DOHH2 (cell line): Measurements from ENCODE around the gene CCM2.

ENCODE experiments used
- EZH2phosphoT487 ChIP-seq: fragments of 200-600 bp; sonication (generic); IDR thresholded peaks from 2 replicates; pipeline ENCODE4 v1.6.1; 2017; ENCODE audit warnings: borderline replicate concordance, mild to moderate bottlenecking, antibody characterized with exemption, low read length, moderate library complexity, mixed read lengths
- TF ChIP-seq, protein P1 (sequence below): fragments of 200-600 bp; sonication (generic); IDR thresholded peaks from one replicate; pipeline ENCODE4 v1.5.1; 2014; ENCODE audit warnings: antibody characterized with exemption, mild to moderate bottlenecking, low read depth, low read length; ENCODE audit not compliant: poor library complexity, severe bottlenecking

GRCh38 chr7:45020915-45021314, 20.9 kb downstream of the CCM2 start:
- TF ChIP-seq, protein P1, sequence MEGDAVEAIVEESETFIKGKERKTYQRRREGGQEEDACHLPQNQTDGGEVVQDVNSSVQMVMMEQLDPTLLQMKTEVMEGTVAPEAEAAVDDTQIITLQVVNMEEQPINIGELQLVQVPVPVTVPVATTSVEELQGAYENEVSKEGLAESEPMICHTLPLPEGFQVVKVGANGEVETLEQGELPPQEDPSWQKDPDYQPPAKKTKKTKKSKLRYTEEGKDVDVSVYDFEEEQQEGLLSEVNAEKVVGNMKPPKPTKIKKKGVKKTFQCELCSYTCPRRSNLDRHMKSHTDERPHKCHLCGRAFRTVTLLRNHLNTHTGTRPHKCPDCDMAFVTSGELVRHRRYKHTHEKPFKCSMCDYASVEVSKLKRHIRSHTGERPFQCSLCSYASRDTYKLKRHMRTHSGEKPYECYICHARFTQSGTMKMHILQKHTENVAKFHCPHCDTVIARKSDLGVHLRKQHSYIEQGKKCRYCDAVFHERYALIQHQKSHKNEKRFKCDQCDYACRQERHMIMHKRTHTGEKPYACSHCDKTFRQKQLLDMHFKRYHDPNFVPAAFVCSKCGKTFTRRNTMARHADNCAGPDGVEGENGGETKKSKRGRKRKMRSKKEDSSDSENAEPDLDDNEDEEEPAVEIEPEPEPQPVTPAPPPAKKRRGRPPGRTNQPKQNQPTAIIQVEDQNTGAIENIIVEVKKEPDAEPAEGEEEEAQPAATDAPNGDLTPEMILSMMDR, result no peak
- TF ChIP-seq EZH2phosphoT487, result no peak
